Retina (tissue), 1 donor: ENCODE results near the gene GOLGA6L7.
"Not testable (repeated sequence)": the region's sequence is repeated elsewhere in the genome, so short reads cannot be mapped to it uniquely, and the experiment has no call there.

Experiments used
- DNase-seq: peaks from one replicate; pipeline ENCODE4 v3.0.0-alpha.2; 2016

Gene GOLGA6L7

DNA sequence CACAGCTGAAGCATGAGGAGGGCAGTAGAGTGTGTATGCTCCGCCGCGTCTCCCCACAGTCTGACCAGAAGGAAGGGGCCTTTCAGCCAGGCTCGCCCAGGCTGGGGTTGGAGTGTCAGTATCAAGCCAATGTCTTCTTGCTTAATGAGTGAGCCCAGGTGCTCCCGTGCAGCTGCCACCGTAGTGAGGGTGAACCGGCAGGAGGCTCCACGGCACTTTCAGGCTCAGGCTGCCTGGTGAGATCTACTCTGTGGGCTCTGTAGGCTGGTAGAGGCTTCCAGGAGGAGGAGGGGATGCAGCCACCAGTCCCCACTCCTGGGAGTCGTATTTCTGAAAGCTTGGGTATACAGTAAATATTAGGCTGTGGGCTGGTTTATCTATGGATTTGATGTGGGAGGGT, 8.2 kb downstream of the GOLGA6L7 start:
- not testable (repeated sequence) for DNase-seq

DNA sequence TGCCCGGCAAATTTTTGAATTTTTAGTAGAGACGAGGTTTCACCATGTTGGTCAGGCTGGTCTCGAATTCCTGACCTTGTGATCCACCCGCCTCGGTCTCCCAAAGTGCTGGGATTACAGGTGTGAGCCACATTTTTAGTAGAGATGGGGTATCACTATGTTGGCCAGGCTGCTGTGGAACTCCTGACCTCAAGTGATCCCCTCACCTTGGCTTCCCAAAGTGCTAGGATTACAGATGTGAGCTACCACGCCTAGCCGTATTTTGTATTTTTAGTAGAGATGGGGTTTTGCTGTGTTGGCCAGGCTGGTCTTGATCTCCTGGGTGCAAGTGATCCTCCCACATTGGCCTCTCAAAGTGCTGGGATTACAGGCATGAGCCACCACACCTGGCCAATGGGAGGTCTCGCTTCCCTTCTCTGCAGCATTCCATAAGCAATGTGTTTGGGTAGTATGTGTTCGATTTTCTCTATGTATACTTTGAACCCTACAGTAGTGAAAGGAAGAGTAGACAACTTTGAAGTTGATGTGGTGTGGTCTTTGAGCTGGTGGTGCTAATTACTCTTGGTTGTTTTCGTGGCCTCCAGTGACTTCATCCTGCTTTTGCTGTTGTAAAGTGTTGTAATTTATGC, 13.4 kb downstream of the GOLGA6L7 start:
- DNase-seq, result not testable (repeated sequence)

DNA sequence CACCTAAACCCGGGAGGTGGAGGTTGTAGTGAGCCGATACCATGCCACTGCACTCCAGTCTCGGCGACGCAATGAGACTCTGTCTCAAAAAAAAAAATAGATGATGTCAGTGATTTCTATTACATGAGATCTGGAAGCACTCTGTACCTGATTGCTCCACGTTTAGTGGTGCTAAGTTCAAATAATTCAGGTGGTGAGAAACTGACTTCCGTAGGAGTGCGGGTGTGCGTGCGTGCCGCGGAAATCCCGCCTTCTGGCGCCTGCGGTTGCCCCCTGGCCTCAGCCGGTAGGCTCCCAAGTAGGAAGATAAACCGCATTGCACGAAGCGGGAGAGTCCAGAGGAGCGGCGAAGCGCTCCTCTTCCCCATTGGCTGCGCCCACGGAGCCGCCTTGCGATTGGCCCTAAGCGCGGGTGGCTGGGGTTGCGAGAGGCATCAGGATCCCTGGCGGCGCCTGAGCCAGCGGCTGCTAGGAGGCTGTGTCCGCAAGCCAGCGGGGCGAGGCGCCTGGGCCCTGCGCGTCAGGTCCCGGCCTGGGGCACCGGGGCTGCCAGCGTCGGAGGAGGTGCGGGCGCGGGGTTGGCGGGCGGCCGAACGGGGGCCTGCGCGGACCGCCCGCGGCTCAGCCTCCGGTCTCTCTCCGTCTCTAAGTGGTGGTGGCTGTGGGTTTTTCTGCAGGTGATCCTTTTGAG, 16.4 kb downstream of the GOLGA6L7 start:
- DNase-seq, result peak; percentile 90

DNA sequence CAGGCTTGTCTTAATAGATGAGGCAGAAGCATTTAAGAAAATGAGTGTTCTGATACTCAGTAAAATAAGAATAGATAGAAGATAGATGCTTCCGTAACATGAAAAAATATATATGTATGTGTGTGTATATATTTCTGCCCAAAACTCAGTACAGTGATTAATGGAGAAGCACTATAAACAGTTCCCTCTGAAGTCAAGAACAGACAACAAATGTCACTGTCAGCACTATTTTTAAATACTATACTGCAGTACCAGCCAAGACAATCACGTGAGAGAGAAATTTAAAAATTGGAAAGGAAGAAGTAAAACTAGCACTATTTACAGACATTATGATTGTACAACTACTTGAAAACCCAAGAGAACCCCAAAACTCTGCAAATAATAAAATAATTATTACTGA, 27.0 kb downstream of the GOLGA6L7 start:
- not testable (repeated sequence) for DNase-seq

DNA sequence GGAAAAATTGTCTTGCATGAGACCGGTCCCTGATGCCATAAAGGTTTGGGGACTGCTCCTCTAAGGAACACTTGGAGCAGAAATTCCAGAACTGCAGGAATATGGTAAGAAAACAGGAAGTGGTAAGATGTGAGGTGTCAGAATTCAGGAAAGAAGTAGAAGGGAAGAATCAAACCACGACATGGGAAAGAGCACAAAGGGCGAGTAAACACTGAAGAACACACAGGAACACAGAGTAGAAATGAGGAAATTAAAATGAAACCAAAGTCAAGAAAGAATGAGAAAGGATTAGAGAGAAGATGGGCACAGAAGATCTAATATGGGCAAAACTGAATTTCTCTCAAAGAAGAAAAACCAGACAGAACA, 28.5 kb downstream of the GOLGA6L7 start:
- not testable (repeated sequence) for DNase-seq

DNA sequence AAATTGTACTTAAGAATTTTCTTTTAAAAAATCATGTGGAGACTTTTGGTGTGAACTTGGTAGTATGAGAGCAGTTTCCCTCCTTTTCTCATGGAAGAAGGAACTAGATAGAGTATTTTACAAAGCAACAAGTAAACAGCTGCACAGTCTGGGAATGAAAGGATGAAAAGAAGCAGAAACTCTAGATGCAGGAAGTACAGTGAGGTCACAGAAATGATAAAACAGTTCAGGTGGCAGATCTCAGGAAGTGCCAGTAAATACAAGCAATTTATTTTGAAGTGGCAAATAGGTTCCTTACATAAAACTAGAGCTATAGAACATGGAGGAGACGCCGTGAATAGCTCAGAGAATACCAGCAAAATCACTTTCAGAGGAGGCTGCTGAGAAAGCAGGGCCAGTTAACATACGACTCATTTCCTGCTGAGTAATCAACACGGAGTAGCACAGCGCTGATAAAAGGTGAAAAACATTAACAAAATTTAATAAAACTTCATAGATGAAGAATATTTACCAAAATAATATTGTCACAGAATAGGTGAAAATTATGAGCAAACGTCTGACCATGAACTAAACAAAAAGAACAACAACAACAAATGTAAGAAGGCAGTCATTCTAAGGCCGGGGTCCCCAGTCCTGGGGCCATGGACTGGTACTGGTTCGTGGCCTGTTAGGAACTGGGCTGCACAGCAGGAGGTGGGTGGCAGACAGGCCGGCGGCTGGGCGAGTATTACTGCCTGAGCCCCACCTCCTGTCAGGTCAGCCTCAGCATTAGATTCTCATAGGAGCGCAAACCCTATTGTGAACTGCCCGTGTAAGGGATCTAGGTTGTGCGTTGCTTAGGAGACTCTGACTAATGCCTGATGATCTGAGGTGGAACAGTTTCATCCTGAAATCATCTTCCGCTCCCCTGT, 29.2 kb downstream of the GOLGA6L7 start:
- not testable (repeated sequence) for DNase-seq

DNA sequence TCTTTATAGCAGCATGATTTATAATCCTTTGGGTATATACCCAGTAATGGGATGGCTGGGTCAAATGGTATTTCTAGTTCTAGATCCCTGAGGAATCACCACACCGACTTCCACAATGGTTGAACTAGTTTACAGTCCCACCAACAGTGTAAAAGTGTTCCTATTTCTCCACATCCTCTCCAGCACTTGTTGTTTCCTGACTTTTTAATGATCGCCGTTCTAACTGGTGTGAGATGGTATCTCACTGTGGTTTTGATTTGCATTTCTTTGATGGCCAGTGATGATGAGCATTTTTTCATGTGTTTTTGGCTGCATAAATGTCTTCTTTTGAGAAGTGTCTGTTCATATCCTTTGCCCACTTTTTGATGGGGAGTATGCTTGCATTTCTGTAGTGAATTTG, 30.3 kb downstream of the GOLGA6L7 start:
- DNase-seq, result not testable (repeated sequence)

DNA sequence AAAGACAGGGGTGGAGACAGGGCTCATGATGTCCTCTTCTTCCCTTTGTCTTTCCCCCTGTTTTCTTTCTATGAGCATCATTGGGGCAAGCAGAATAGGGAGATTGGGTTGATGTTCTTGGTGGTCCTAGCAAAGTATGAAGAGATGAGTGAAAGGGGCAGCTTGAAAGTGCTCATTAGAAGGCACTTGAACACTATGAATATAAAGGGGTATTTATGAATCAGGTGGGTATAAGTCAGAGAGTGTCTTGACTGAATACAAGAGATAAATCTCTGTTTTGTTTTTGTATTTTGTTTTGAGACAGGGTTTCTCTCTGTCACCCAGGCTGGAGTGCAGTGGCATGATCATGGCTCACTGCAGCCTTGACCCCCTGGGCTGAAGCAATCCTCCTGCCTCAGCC, 34.4 kb downstream of the GOLGA6L7 start:
- DNase-seq, result not testable (repeated sequence)

DNA sequence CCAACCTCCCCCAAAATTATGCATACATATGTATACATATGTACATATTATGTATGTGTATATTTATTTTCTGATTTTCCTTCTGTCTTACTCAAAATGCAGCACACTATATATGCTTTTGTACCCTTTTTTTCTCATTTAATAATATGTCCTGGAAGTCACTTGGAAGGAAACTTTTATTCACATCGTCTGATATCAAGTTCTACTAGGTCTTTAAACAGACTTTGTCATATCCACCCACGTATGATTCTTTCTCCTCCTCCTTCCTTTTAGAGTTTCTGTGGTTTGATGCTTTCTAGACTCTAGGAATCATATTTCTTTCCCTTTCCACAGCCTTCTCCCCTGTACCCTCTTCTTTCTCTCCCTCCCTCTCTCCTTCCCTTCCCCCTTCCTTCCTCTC, 35.1 kb downstream of the GOLGA6L7 start:
- DNase-seq, result not testable (repeated sequence)

DNA sequence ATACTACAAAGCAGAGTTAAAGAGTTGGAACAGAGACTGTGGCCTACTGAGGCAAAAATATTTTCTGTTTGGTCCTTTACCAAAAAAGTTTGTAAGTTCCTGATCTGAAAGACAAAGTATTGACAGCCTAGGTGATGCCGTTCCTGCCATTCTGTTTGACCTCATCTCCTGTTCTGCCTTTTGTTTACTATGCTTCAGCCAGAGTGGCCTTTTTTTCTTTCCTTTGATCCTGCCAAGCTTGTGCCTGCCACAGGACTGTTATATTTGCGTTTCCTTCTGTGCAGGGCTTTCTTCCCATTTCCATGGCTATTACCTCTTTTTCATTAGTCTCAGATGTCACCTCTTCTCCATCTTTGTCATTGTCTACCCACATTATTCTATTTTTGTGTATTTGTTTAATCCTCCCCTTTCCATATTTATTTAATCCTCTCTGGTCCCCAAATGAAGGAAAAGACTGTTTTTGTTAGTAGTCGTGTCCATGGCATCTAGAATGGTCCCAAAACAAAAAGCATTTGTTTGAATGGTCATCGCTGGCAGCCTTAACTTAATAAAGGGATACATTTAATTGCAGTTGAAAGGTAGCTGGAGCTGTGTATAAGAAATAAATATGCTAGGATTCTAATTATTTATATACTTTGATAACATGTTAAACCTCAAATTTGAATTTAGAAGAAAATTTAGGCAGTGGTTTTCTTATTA, 36.4 kb downstream of the GOLGA6L7 start:
- DNase-seq, result not testable (repeated sequence)

DNA sequence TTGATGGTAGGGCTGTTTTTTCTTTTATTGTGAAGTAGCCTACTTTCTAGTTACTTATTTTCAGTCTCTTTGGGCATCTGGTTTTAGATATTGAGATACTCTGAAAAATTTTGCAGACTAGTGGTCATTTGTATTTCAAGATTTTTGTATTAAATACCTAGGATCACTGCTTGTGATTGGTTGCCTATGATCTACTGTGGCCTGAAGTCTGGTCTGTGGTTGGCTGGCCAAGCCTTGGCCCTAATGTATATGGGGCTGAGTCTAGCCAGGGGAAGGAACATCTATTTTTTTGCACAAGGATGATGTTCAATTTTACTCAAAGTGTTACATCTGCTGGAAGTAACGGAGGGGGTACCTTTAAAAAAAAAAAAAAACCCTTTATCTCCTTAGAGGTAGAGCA, 38.0 kb downstream of the GOLGA6L7 start:
- DNase-seq, result not testable (repeated sequence)

DNA sequence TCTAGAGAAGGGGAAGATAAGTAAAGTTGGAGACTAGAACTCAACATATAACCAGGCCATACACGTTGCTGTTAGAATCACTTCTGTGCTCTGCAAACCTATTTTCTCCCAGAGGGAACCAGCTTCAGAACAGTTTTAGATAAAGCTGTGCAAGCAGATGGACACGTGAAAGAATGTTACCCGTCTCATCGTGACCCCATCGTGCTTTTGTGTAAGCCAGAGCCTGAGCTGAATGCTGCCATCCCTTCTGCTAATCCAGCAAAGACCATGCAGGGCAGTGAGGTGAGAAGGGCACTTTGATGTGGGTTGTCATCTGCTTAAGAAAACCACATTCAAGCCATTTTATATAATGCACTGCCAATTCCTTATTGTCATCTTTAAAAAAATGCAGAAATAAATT, 40.3 kb downstream of the GOLGA6L7 start:
- DNase-seq, result not testable (repeated sequence)

DNA sequence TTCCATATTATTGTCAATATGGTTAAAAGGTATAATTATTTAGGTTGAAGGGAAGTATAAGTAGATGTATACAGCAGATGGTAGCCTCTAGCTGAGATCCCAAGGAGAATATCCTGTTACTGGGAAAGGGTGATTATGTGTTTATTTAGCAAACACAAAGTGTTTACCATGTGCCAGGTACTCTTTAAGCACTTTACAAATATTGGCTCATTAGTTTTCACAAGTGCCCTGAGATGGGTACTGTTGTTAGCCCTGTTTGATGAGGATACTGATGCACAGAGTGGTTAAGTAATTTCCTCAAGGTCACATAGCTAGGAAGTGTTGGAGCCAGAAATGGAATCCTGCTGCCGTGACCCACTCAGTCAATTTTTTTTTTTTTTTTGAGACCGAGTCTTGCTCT, 48.1 kb downstream of the GOLGA6L7 start:
- not testable (repeated sequence) for DNase-seq

DNA sequence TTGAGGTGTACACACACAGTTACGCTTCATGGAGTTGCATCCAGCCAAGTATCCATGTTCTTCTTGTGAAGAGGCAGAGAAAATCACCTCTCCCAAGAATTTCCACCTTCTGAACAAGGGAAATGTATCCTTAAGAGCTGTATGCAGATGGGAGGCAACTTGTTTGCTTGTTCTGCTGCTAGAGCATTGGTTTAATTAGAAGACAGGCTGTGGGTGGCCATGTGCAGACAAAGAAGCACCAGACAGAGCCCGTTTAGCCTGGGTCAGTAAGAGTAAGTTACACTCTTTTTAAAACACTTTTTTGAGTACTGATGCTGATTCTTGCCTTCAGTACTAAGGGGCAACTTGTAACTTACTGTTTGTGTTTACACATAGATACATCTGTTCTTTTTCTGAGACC, 50.2 kb downstream of the GOLGA6L7 start:
- DNase-seq, result not testable (repeated sequence)

DNA sequence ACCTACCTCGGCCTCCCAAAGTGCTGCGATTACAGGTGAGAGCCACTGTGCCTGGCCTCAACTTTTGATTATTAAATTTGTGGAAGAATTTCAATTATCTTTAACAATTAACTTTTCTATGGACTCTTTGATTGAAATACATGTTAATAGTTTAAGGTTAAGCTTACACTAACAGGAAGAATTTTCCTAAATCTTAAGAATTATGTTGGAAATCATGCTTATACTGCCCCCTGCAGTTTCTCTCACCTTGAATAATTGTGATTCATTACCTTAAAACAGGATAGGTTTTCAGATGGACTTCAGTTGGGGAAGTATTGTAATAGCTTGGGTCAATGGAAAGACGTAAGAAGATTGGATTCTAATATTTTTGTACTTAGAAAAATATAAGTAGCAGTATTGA, 54.2 kb downstream of the GOLGA6L7 start:
- DNase-seq, result not testable (repeated sequence)
